ENCODE data around the gene XCR1.
"Not testable (repeated sequence)": the region's sequence is repeated elsewhere in the genome, so short reads cannot be mapped to it uniquely, and the experiment has no call there.

Gene XCR1, protein sequence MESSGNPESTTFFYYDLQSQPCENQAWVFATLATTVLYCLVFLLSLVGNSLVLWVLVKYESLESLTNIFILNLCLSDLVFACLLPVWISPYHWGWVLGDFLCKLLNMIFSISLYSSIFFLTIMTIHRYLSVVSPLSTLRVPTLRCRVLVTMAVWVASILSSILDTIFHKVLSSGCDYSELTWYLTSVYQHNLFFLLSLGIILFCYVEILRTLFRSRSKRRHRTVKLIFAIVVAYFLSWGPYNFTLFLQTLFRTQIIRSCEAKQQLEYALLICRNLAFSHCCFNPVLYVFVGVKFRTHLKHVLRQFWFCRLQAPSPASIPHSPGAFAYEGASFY

DNA sequence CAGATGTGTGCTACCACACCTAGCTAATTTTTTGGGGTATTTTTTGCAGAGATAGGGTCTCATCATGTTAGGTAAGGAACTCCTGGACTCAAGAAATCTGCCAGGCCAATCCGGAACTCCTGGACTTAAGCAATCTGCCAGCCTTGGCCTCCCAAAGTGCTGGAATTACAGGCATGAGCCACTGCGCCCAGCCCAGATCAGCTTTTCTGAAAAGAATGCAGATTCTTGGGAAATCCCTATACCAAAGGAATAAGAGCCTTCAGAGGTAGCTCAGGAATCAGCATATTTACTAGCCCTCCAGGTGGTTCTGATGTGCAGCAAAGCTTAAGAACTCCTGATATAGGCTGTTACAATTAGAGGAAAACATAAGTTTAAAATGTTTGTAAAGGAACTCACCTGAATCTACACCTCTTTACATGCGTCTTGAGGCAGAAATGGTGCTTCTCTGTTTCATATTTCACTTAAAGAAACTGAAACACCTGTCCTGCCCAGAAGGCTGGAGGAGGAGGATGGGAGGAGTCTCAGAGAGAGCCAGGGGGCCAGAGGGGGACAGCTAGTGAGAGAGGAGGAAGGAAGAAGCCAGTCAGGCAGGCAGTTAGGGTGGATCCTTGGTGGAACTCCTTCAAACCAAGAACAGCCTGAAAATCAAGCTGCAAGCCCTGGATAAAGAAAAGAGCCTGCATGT lies at the start of gene XCR1:
Gene XCR1 (minus strand): TSS at position 463 of the 685 bp plus-strand sequence. CDS start 5,536 bp downstream, outside the sequence.
- no peak for FAIRE-seq

DNA sequence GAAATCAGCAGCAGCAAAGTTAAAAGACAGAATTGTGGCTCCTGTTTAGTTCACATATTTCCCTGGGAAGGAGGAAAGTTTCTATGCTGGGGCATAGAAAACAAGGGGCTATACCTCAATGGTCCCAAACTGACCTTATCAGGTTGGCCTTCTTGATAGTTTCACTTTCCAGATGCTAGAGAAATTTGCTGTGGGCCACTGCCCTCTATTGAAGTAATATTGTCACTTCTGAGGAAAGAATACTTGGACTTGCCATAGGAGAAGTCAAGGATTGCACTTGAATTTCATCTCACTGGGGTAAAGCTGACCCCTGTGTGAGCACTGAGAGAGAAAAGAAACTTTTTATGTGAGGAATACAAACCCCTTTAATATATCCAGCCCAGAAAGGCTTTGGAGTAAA lies 49.3 kb upstream of the XCR1 start:
- no peak for FAIRE-seq

DNA sequence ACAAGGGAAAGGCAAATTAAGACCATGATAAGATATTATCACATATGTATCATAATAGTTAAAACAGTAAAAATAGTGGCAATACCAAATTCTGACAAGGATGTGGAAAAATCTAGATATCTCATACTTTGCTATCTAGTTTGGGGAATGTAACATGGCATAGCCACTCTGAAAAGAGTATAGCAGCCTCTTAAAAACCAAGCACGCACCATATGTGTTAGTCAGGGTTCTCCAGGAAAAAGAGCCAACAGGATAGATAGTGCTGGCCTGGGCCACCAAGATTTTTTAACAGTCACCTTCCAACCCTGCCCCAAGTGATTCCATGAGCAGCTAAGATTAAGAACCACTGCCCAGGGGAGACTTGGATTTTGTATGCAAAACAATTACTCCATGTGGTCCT lies 48.5 kb upstream of the XCR1 start:
- FAIRE-seq = no peak

DNA sequence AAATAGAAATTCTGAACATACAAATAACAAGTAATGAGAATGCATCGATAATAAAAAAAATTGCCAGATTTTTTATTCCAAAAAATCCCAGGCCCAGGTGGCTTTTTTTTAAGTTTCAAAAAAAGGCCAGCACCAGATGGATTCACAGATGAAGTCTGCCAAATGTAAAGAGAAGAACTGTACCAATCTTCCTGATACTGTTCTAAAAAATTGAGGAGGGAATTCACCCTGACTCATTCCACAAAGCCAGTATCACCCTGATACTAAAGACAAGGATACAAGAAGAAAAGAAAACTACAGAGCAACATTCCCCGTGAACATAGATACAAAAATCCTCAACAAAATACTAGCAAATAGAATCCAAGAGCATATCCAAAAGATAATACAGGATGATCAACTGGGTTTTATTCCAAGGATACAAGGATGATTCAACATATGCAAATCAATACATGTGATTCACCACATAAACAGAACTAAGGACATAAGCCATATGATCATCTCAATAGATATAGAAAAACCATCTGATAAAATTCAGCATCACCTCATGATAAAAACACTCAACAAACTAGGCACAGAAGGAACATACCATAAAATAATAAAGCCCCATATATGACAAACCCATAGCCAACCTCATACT lies 44.1 kb upstream of the XCR1 start:
- peak; percentile 33 for FAIRE-seq

DNA sequence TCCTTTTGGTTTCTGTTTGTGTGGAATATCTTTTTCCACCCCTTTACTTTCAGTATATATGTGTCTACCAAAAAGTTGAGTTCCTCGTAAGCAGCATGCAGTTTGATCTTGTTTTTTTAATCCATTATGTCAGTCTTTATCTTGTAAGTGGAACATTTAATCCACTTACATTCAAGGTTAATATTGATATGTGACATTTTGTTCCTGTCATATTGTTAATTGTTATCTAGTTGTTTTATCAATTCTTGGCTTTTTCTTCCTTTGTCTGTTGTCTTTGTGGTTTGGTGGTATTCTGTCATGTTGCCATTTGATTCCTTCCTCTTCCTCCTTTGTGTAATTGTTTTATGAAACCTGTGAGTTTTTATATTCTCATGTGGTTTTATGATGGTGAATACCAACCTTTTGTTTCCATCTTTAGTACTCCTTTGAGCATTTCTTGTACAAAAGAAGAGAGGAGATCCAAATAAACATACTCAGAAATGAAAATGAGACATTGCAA lies 43.4 kb upstream of the XCR1 start:
- no peak for FAIRE-seq

DNA sequence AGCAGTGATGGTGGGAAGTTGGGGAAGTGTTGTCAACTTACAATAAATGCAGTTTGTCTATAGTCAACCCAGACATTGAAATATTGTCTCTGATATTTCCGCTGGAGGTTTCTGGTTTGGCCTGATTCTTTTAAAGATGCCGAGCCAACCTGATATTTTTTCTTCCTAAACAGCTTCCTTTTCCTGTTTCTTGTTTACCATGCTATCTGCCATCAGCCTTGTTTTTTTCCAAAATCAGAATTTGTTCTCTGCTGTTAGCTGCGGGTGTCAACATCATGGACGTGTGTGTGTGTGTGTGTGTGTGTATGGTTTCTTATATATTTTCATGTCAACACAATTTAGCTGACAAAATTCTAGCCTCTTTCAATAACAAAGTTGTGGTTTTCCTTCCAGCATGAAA lies 41.2 kb upstream of the XCR1 start:
- no peak for FAIRE-seq

DNA sequence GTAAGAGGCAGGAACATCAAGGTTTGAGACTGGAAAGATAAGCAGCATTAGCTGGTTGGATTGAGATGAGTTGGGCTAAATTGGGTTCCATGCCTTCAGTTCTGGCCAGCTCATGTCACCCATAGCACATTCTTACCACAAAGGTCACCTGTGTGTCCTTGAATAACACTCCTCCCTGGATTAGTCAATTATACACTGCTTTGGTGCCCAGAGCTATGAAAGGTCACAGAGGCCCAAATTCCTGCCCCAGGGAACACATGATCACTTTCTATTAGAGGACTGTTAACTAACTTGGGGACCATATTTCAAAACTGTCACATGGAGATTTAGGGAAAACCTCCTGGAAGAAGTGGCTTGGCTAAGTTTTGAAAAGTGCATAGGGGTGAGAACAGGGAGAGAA lies 40.1 kb upstream of the XCR1 start:
- FAIRE-seq = no peak

DNA sequence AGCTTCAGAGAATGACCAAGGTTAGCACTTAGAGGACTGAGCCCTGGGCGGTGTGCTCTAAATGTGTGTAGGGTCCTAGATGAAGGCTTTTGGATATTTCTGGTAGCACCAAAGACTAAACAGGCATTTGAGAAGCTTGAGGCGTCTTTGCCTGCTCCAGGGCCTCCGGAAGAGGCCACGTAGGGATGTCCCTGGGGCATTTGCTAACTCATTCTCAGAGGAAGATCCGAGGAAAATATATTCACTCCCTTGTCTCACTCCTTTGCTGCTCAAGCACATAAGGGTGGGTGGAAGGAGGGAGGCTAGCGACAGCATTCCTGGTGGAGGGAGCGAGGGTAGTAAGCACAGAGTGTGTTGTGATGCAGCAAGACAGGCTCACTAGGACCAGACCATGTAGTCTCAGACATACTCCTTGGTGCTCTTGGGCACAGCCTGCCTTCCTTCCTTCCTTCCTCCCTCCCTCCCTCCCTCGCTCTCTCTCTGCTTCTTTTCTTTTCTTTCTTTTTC lies 38.5 kb upstream of the XCR1 start:
- no peak for FAIRE-seq

DNA sequence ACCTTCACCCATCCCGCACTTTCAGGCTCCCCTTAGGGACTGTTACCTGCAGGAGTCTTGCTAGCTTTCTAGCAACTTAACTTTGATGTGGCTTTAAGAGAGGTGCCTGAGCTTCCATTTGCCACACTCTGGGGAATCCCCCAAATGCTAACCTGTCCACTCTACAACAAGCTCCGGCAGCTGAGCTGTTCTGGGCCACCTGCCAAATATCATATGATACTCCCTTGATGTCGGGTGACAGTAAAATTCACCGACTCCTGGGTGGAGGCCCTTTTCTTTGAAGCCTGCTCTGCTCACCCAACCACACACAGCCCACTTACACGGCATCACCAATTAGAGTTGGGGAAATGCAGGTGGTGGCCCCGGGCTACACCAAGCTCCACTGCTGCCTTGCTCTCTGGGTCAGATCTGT lies 38.0 kb upstream of the XCR1 start:
- no peak for FAIRE-seq

DNA sequence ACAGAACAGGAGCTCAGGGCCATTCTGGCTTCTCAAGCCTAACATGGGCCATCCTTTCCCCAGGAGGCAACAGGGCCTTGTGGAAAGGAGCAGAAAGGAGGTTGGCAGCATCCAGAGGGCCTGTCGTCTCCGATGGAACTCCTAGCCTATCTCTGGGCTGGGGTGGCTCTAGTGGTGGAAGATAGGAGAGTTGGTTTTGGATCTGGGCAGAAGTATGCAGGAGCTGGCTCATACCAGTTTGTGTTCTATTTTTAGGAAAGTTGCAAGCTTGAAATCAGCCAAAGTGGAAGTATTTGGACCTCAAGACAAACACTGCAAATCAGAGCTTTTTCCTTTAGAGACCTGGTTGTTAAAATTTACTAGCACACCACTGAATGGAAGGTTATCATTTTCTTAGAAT lies 35.4 kb upstream of the XCR1 start:
- no peak for FAIRE-seq

DNA sequence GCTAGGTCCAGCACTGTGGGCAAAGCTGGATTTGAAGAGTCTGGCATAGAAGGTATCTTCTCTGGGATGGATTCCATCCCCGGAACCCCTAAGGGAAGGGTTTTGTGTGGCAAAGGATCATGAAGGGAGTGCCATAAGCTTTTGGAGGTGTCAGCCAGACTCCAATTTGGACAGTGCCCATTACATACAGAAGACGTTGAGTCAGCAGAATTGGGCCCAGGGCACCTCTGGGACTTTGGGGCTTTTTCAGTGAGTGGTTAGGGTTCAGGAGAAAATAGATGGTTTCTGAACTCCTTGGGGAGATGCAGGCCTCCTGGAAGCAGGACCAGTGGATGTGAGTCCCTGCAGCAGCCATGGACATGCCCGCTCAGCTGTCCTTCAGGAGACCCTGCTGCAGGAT lies 34.6 kb upstream of the XCR1 start:
- FAIRE-seq = no peak

DNA sequence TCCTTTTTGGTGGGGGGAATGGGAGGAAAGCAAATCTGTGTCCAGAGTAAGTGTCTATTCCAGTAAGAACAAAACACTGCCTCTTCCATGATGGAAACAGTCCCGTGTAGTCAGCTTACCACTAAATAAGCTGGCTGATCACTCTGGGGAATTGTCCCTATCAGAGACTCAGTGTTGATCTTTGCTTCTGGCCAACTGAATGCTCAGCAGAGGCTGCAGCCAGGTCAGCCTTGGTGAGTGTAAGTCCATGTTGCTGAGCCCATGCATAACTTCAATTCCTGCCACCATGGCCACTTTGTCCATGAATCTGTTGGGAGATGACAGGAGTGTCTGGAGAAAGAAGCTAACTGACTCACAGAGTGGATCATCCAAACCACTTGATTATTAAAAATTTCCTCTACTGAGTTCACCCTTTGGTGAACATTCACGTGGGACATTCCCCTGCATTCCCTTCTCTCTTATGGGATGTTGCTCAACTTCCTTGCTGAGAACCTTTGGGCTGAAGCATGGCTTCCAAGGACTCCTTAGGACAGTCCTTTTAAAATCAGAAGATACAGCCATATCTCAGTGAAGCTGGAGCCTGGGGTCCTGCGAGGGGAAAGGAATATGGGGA lies 33.9 kb upstream of the XCR1 start:
- FAIRE-seq = no peak

DNA sequence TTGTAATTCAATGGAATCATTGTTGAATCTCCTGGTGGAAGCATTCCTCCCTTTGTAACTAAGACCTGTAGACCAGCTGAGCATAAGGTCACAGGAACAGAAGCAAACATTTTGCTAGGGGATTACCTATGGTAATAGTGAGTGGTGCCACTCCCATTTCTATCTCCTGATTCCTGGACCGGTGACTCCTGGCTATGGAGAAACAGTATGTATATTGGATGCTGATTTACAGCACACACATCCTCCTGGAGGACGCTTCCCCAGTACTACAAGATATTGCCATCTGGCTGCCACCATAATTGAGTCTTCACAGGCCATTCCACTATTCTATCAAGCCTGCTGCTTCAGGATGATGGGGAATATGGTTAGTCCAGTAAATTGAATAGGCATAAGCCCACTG lies 33.3 kb upstream of the XCR1 start:
- FAIRE-seq = no peak

DNA sequence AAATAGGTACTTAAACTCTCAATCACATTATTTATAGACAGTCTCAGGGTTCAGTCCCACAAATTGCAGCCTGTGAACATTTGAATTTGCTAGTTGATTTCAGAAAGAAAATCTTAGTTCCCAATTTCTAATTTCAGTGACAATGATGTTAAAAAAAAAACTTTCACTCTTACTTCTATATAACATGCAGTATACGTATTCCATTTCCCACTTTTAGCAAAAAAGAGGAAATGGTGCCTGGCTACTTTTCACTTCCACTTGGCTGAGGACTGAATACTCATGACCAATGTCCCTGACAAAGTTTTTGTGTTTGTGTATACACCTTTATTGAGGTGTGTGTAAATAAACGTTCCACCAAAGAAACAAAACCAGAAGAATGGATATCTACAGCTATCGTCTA lies 32.1 kb upstream of the XCR1 start:
- no peak for FAIRE-seq

DNA sequence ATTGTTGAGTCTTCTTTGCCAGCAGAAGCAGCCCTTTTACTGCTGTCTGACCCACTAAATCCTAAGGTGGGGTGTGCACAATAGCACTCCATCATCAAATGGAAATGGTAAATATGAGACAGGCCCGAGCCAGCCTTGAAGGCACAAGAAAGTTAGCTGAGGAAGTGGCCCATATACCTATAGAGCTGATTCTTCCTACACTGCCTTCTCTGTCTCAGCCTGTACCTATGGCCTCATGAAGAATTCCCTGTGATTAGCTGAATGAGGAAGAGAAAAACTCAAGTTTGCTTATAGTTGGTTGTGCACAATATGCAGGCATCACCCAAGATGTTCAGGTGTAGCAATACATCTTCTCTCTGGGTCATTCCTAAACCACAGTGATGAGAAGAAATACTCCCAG lies 31.7 kb upstream of the XCR1 start:
- FAIRE-seq = no peak

DNA sequence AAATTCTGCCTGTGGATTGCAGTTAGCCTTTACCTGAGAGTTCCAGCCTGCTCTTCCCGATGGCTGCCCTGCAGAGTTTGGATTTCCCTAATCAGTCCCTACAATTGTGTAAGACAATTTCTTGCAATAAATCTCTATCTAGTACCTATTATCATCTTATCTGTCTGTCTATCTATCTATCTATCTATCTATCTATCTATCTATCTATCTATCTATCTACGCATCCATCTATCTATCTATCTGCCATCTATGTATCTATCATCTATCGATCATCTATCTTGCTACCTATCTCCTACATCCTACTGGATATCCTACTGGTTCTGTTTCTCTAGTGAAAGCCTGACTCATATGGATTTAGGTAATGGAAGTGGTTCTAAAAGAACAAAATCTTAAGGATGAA lies 30.4 kb upstream of the XCR1 start:
- no peak for FAIRE-seq

DNA sequence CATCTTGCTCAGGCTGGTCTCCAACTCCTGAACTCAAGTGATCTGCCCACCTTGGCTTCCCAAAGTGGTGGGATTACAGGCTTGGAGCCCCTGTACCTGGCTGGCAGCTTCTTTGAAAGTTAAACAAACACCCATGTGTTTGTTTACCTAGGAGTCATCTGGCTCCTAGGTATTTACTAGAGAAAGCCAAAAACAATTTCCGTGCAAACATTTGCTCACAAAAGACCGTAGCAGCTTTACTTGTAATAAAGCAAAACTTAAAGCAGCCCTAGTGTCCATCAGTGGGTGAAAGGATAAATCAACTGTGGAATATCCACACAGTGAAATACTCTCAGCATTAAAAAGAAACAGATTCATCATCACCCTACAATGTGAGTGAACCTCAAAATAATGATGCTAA lies 29.4 kb upstream of the XCR1 start:
- no peak for FAIRE-seq

DNA sequence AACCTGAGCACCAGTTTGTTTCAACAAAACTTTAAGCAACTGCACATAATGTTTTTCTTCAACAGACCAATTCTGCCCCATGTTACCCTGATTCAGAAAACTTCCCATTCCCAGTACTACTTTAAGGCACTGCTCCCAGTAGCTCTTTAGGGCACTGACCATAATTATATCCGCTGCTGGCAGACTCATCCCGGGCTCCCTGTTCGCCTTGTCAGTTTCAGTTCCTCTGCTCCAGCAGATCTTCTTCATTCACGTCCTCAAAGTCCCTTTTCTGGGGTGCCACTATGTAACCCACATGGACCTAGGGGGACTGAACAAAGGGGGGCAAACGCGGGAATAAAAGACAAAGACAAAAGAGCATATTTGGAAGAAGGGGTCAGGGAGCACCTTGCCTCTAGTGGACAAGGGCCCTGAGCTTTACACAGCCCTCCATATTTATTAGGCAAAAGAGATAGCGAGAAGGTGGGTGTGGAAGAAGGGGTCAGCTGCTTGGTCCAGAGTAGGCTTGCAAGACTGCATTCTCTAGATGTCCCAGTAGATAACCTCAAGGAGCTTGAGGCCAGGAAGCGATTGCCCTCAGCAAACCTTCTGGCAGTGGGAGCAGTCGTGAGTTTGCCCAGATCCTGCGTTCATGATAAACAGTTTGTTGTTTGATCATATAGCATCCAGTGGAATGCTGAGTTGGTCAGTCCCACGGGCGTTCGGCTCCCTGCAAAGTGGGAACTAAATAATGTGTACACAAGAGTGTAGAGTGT lies 26.7 kb upstream of the XCR1 start:
- not testable (repeated sequence) for FAIRE-seq

DNA sequence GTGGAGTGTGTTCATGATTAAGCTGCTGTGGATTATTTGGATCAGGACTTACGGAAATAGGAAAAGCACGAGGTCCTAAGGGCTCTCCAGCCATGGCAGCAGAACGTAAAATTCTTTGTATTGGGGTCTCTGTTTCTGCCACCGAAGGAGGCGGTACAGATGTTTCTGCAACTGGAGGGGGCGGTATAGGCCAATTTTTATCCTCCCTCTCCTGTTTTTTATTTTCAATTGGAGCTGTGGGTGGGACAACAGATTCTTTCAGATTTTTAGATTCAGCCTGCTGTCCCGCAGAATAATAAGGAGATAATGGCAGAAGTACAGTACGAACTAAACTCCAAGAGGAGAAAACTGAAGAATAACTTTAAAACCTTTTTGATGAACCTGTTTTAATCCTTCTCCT lies 26.0 kb upstream of the XCR1 start:
- FAIRE-seq = not testable (repeated sequence)

DNA sequence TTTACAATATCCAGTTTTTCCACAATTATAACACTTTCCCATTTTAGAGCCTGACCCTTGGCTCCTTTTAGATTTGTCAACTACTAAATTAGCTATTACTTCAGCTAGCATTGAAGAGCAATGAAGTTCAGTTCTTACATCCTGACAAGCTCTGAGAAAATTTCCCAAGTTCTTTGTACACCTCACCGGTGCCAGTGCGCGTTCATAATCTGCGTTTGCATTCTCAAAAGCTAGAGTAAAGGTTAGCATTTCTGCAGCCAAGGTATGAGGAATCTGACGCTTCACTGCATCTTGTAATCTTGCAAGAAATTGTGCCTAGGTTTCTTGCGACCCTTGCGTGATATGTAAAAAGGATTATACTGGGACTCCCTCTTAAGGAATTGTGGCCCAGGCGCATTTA lies 25.2 kb upstream of the XCR1 start:
- no peak for FAIRE-seq

DNA sequence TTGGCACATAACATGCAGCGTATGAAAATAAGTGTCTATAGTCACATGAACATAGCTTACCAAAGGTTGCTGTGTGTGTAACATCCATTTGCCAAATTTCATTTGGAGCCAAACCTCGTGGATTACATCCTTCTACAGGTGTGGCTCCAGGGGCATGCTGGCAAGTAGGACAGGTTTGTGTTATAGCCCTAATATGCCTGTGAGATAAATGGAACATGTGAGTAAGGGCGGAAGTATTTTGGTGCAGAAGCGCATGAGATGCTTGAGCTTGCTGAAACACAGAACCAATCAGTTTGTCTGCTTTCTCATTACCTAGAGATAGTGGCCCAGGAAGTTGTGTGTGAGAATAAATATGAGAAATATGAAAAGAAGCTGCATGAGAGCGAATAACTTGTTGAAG lies 21.8 kb upstream of the XCR1 start:
- FAIRE-seq = no peak

DNA sequence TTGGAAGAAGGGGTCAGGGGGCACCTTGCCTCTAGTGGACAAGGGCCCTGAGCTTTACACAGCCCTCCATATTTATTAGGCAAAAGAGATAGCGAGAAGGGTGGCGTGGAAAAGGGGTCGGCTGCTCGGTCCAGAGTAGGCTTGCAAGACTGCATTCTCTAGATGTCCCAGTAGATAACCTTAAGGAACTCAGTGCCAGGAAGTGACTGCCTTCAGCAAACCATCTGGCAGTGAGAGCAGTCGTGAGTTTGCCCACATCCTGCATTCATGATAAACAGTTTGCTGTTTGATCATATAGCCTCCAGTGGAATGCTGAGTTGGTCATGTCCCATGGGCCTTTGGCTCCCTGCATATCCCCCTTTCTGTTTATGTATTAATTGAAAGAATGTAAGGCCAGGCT lies 18.9 kb upstream of the XCR1 start:
- FAIRE-seq = not testable (repeated sequence)

DNA sequence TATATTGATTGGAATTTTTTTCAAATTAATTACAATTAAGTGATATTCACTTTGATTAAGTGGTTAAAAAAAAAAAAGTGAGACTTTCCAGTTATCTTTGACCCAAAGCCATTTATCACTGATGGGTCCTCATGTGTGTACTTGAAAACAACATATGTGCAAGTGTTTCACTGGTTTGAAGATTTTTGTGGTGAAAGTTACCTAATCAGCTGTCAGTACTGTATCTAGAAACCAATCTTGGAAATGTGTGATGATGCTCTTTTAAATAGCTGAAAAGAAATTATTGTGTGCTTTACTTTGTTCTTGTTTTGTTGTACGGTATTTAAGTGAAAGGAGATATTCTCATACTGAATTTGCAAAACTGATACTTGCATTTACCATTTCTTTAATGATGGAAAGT lies 11.6 kb upstream of the XCR1 start:
- no peak for FAIRE-seq
